T-helper 2 cell (primary cell): ENCODE data around the gene APOA1.

ENCODE experiments used
- DNase-seq, 5 experiments: peaks; one replicate each; pipeline versions ENCODE4 v3.0.0 to v3.0.0-alpha.2; 2012 to 2022

Gene APOA1

DNA sequence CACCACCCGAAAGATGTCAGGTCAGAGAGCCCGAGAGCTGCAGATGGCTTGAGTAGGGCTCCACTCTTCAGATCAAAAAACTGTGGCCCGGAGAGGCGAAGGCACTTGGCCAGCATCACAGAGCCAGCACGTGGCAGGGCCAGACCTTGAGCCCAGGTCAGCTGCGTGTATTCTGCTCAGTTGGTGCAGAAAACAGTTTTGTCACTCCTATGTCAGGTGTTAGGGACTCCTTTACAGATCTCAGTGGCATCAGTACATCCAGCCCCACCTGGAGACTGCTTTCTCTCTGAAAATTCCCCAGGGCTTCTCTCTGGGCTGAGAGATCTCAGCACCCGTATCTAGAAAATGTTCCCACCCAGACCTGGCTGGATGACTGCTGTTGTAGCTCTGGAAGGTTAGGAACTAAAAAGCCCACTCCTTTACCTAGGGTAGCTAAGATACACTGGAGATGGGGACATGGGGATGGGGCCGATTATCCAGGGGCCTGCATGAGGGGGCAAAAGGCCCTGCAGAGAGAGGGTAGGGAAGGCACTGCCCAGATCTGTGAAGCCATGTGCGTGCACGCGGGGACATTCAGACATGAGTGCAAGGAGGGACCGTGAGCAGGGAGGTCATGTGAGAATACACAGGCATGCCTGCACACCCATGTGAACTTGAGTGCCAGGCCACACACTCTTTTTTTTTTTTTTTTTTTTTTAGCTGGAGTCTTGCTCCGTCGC is 3.4 kb downstream of the APOA1 start:
- DNase-seq: no peak

DNA sequence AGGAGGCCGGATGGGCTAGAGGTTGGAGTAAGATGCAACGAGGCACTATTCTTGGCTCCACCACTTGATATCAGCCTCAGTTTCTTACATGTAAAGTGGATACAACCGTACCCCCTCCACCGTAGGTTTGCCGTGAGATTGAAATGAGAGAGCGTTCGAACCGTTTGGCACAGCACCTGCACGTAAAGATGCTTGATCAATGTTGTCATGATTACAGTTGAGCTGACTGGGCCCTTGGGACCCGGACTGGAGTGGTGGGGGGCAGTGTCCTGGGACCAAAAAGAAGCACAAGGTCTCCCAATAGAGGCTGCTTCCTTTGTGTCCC is 4.0 kb downstream of the APOA1 start:
- DNase-seq: no peak

DNA sequence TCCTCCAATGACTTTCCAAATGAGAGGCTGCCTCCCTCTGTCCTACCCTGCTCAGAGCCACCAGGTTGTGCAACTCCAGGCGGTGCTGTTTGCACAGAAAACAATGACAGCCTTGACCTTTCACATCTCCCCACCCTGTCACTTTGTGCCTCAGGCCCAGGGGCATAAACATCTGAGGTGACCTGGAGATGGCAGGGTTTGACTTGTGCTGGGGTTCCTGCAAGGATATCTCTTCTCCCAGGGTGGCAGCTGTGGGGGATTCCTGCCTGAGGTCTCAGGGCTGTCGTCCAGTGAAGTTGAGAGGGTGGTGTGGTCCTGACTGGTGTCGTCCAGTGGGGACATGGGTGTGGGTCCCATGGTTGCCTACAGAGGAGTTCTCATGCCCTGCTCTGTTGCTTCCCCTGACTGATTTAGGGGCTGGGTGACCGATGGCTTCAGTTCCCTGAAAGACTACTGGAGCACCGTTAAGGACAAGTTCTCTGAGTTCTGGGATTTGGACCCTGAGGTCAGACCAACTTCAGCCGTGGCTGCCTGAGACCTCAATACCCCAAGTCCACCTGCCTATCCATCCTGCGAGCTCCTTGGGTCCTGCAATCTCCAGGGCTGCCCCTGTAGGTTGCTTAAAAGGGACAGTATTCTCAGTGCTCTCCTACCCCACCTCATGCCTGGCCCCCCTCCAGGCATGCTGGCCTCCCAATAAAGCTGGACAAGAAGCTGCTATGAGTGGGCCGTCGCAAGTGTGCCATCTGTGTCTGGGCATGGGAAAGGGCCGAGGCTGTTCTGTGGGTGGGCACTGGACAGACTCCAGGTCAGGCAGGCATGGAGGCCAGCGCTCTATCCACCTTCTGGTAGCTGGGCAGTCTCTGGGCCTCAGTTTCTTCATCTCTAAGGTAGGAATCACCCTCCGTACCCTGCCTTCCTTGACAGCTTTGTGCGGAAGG is 4.8 kb downstream of the APOA1 start:
- peak in 1 of 5 experiments; percentile 19 for DNase-seq

DNA sequence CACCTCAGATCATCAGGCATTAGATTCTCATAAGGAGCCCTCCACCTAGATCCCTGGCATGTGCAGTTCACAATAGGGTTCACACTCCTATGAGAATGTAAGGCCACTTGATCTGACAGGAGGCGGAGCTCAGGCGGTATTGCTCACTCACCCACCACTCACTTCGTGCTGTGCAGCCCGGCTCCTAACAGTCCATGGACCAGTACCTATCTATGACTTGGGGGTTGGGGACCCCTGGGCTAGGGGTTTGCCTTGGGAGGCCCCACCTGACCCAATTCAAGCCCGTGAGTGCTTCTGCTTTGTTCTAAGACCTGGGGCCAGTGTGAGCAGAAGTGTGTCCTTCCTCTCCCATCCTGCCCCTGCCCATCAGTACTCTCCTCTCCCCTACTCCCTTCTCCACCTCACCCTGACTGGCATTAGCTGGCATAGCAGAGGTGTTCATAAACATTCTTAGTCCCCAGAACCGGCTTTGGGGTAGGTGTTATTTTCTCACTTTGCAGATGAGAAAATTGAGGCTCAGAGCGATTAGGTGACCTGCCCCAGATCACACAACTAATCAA is 5.6 kb downstream of the APOA1 start:
- no peak for DNase-seq

DNA sequence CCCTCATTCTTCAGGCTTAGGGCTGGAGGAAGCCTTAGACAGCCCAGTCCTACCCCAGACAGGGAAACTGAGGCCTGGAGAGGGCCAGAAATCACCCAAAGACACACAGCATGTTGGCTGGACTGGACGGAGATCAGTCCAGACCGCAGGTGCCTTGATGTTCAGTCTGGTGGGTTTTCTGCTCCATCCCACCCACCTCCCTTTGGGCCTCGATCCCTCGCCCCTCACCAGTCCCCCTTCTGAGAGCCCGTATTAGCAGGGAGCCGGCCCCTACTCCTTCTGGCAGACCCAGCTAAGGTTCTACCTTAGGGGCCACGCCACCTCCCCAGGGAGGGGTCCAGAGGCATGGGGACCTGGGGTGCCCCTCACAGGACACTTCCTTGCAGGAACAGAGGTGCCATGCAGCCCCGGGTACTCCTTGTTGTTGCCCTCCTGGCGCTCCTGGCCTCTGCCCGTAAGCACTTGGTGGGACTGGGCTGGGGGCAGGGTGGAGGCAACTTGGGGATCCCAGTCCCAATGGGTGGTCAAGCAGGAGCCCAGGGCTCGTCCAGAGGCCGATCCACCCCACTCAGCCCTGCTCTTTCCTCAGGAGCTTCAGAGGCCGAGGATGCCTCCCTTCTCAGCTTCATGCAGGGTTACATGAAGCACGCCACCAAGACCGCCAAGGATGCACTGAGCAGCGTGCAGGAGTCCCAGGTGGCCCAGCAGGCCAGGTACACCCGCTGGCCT is 7.1 kb downstream of the APOA1 start:
- no peak for DNase-seq

DNA sequence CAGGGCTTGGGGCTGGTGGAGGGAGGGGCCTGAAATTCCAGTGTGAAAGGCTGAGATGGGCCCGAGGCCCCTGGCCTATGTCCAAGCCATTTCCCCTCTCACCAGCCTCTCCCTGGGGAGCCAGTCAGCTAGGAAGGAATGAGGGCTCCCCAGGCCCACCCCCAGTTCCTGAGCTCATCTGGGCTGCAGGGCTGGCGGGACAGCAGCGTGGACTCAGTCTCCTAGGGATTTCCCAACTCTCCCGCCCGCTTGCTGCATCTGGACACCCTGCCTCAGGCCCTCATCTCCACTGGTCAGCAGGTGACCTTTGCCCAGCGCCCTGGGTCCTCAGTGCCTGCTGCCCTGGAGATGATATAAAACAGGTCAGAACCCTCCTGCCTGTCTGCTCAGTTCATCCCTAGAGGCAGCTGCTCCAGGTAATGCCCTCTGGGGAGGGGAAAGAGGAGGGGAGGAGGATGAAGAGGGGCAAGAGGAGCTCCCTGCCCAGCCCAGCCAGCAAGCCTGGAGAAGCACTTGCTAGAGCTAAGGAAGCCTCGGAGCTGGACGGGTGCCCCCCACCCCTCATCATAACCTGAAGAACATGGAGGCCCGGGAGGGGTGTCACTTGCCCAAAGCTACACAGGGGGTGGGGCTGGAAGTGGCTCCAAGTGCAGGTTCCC is 7.8 kb downstream of the APOA1 start, which contains the start of gene APOC3:
TSS of gene APOC3 (plus strand) at position 383 of the 659 bp plus-strand sequence. CDS start 676 bp downstream, outside the sequence.
- DNase-seq: no peak

DNA sequence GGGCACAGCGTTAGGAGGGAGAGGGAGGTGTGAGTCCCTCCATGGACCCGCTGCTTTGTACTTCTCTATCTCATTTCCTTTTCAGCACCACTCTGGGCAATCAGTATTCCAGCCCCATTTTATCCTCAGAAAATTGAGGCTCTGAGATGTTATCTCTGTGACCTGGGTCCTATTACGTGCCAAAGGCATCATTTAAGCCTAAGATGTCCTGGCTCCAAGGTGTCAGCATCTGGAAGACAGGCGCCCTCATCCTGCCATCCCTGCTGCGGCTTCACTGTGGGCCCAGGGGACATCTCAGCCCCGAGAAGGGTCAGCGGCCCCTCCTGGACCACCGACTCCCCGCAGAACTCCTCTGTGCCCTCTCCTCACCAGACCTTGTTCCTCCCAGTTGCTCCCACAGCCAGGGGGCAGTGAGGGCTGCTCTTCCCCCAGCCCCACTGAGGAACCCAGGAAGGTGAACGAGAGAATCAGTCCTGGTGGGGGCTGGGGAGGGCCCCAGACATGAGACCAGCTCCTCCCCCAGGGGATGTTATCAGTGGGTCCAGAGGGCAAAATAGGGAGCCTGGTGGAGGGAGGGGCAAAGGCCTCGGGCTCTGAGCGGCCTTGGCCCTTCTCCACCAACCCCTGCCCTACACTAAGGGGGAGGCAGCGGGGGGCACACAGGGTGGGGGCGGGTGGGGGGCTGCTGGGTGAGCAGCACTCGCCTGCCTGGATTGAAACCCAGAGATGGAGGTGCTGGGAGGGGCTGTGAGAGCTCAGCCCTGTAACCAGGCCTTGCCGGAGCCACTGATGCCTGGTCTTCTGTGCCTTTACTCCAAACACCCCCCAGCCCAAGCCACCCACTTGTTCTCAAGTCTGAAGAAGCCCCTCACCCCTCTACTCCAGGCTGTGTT is 8.5 kb downstream of the APOA1 start:
- no peak for DNase-seq

DNA sequence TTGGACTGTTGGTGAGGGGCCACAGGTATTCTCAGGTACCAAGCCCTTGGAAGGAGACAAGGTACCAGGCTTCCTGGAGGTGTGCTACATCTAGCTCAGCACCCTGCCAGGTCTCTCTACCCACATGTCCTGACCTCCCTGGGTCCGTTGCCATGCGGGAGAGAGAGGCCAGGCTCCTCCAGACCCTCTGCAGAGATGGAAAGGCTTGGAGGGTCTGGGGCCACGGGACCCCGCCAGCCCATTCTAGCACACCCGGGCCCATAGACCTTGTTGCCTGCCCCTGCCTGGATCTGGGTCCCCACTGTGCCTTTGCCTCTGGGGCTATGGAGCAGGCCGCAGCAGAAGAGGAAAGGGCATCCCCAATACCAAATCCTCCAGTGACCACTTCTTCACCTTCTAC is 10.0 kb downstream of the APOA1 start:
- no peak for DNase-seq

DNA sequence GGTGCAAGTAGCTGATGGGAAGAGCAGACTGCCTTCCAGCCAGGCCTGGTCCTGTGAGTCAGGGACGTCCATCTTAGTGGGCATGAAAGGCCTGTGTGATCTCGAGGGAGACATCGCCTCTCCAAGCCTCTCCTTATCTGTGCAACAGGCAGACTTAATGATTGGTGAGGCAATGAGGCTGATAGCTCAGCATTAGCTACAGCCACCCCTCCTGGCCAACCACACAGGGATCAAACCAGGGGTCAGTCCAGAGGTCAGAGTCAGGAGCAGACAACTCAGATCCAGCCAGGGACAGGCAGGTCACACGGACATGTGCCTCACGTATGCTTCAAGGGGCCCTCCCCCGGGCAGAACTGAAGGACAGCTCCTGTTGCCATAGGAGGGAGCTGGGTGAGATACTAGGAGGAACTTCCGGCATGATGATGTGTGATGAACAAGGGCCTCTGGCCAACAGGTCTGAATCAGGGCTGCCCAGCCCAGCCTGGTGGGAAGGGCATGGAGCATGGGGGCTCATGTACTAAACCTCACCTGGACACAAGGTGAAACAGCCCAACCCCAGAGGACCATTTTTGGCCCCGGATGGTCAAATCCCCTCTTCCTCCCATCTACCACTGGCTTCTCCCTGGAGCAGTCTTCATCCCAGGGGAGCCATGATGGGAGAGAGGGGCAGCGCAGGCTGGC is 10.5 kb downstream of the APOA1 start:
- no peak for DNase-seq

DNA sequence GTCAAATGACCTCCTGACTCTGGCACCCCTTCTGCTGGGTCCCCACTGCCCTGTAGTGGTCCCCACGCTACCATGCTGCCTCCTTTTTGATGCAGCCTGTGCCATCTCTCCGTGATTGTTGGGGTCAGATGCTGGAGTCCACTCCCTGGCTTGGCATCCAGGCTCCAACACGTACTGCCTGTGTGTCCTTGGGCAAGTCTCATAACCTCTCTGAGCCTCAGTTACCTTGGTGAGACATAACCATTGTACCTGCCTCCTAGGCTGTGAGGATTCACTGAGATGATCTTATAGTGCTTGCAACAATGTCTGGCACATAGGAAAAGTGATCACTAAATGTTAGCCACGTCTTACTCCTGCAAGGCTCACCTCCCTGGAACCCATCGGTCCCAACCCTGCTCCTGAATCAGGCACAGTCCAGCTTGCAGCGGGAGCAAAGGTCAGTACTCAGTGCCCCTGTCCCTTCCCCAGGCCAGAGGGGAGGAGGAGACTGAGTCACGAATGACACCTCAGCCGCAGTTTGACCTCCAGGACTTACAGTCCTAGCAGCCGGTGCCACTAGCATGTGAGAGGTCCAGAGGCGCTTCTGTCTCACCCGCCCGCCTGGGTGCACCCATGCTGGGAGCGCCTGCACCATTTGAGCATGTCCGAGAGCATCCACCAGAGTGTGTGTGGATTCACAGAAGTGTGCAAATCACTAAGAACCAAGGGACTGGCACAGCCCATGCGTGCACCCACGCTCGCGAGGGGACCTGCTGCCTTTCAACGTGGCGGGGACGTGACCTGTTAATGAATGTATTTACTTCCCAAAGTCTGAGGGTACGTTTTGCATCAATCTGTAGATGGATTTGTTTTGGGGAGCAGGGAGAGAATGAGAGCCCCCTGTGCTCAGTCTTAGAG is 11.3 kb downstream of the APOA1 start:
- no peak for DNase-seq

DNA sequence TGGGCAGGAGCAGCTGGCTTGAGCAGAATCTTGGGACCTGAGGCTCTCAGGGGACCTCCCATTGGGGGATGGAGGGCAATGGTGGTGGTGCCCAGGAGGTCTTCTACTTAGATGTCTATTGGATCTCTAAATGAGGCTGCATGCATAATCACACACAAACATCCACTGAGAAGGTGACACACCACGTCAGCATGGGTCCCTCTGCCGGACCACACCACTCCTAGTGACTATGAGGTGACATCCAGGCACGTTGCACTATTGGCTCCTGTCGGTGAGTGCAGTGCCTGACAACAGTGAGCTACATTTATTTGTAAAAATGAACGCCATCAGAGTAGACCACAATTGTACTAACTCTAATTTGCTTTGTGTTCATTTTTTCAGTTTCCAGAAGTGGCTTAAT is 12.0 kb downstream of the APOA1 start:
- no peak for DNase-seq

DNA sequence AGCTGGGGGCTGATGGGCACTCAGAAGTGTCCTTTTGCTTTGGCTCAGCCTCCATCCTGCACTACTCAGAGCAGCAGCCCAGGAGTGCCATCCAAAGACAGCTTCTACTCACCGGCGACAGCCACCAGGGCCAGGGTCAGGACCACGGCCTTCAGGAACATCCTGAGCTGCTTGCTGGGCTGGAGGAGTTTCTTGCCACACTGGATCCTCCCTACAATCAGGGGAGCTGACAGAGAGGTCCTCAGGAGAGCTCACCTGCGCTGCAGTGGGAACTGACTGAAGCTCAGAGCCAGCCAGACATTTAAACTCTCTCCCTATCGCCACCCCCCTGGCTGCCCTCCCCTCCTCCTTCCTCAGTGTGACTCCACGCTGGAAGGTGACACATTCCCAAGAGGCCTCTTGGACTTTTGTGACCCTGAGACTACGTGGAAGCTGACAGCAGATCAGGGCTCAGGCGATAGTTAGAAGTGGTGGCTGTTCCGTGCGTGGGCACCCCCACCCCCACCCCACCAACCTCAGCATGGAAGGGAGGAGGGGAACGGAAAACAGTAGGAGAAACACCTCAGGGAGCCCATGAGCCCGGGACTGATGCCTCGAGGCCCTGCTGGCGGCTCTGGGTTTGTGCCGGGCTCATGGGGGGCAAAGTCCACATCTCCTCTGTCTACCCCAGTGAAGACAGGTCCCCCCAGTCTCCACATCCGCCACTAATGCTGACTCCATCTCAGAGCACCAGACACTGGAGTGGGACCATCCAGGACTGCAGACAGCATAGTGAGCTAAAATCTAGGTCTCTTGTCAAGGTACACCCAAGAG is 14.2 kb downstream of the APOA1 start, which contains the start of gene APOA4:
TSS of gene APOA4 (minus strand) at position 274 of the 813 bp plus-strand sequence. CDS start at position 161, 113 bp downstream.
- DNase-seq: no peak

DNA sequence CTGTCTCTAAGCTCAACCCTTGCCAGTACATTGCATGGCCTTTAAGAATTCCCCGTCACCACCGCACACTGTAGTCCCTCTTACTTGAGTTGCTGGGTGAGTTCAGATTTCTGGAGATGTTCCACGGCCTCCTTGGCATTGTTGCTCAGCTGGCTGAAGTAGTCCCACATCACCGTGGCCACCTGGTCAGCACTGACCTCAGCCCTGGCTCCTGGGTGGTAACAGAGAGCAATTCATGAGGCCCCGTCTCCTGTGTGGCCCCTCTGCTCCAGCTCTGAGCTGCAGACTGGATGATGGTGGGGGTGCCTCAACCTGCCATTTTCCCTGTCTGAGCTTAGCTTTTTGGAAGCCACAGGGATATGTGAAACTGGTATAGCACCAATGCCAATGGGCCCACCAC is 14.8 kb downstream of the APOA1 start:
- no peak for DNase-seq

DNA sequence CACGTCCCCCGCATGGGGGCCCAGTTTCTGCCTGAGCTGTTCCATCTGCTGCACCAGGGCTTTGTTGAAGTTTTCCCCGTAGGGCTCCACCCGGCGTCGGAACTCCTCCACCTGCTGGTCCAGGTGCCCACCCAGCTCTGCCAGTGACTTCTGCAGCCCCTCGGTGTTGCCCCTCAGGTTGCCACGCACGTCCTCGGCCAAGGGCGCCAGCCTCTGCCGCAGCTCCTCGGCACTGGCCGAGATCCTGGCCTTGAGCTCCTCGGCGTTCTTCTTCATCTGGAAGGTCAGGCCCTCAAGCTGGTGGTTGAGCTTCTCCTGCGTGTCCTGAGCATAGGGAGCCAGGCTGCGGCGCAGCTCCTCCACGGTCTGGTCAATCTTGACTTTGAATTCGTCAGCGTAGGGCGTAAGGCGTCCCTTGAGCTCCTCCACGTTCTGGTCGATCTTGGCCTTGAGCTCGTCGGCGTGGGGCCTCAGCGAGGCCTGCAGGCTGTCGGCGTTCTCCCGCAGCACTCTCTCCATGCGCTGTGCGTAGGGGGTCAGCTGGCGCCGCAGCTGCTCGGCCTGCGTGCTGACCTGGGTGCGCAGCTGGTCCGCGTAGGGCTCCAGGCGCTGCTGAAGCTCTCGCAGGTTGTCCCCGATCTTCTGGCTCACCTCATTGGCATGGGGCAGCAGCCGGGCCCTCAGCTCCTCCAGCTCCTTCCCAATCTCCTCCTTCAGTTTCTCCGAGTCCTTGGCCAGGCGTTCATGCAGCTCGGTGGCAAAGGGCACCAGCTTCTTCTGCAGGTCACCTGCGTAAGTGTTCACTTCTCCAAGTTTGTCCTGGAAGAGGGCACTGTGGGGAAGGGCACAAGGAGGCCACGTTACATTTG is 16.1 kb downstream of the APOA1 start:
- DNase-seq: no peak

DNA sequence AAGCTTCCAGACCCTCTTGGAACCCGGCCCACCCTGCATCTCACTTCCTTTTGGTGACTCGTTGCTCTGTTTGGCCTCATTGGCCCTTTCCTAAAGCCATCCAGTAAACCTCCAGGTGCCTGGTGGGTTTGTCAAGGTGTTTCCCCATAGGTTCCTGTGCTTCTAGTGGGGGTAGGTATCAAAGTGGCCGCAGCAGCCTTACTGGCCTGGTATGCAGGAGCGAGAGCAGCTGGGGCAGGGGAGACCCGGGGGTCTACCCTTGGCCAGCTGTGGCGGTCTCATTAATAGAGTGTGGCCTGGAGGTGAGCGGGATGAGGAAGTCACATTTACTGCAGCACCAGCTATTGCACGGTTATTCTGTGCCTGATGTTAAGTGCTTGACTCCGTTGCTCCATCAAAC is 18.4 kb downstream of the APOA1 start:
- no peak for DNase-seq

DNA sequence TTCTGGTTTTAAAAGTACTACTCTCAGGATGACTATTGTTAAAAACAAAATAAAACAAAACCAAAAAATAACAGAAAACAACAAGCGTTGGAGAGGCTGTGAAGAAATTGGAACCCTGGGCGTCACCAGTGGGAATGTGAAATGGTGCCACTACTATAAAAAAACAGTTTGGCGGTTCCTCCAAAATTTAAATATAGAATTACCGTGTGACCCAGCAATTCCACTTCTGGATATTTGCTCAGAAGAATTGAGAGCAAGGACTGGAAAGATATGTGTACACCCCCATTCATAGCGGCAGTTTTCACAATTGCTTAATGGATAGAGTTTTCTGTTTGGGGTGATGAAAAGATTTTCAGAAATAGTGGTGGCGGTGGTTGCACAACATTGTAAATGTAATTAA is 22.9 kb downstream of the APOA1 start:
- no peak for DNase-seq

DNA sequence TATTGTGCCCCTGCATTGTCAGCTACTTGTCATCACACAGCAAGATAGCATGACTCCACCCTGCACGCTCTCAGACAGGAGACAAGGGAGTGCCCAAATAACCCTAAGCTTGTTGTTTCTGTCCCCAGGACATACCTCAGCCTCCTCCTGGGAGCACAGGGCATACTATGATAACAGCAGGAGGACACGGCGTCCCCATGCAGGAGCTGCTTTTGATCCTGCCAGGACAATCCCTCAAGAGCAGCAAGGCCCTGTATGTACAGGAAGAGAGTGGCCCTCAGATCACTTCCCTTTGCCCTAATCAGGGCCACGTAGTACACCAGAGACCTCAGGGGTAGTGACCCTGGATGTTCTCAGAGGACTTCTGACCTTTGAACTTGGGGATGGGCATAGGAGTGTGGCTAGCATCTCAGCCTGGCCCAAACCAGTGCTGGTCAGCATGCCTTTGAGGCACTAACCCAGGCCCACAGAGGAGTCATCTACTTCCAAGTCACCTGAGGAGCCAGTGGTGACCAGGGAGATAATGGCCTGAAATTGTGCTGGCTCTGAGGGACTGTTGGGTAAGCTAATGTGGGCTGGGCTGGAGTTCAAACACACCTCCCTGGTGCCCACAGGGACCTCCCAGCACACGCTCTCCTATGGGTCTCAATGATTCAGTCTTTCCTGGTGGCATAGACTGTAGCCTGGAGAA is 23.5 kb downstream of the APOA1 start:
- DNase-seq: no peak
